ENCODE data around the gene PCDH1.

PCDH1 gene

DNA sequence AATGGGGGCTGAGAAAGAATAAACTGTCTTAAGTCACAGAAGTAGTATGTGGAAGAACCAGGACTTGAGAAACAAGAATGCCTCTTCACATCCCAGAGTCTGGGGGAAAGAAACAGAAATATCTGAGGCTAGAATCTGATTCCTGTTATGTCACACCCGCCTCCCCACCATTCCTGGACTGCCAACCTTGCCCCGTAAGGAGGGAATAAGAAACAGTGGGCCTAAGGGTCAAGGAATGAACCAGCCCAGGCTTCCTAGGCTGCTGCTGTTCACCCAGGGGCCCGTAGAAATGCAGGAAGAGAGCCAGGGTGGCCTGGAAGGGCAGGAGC, 4.3 kb downstream of the PCDH1 start:
- no peak for DNase-seq (ENCODE audit: low read depth)

DNA sequence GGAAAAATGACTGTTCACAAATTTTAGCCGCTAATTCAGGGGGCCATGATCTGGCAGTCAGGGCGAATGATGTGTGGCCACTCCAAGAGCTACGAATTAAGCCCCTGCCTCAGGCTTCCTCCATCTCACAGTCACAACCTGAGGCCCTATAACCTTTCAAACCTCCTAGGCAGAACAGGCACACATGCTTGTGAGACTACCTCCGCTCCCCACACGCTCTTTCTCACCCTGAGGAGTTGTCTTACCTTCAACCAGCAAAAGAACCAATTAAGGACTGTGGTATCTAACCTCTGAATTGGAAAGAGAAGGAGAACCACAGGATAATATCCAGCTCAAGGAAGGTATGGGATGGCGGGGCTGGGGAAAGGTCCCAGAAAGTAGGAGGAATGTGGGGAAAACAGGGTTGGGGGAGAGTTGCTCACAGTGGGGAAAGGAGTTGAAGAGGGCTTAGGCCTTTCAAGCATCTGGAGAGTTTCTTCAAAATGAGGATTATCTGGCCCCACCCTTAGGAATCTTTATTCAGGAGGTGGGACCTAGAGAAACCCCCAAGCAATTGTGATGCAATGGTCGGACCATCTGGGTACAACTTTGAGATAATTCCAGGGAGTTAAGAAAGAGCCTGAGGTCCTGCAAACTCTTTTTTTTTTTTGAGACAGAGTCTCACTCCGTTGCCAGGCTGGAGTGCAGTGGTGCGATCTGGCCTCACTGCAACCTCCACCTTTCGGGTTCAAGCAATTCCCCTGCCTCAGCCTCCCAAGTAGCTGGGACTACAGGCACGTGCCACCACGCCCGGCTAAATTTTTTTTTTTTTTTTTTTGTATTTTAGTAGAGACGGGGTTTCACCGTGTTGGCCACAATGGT, 5.5 kb downstream of the PCDH1 start:
- no peak for DNase-seq (ENCODE audit: low read depth)

DNA sequence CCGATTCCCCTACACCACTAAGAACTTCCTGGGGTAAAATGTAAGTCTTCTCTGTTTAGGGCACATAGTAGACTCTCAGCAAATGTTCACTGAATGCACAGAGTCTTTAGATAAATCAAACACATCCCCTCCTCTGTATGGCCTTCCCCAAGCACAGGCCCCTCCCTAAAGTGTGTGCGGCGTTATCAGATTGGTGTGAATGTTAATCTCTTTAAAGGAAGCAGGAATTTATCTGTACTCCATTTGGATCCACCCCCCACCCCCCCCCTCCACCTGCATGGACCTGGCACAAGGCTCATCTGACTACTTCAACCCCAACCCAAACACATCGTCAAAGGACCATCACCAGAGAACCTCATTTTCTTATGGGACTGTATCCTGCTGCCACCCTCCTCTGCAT, 6.3 kb downstream of the PCDH1 start:
- DNase-seq (ENCODE audit: low read depth), result no peak

DNA sequence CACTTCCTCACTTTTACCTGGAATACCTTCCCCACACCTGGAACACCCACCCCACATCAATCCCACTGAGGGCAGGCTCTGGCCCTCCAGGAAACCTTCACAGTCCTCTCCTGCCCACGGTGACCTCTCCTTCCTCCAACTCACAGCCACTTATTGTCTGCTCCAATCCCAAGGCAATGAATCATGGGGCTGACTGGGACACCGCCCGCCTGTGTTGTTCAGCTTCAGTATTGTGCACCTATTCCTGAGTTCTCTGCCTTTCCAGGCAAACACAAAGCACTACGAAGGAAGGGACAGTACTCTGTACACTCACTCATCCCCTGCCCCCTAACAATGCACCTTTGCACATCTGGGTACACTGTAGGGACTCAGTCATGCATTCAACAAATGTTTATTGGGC, 7.3 kb downstream of the PCDH1 start:
- DNase-seq (ENCODE audit: low read depth), result no peak

DNA sequence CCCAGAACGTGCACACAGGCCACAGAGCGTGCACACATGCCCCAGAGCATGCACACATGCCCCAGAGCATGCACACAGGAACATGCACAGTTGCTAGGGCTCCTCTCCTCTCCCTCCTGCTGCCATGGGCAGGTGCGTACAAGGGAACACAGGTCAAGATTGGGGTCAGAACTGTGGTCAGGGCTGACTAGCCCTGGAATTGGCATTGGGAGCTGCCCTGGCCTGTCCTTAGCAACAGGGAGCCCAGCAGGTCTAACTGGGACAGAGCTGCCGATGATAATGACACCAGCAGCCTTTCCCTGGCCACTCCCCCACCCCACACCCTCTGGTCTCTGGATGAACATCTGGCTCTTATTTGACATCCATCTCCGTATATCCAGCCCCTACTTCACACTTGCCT, 8.0 kb downstream of the PCDH1 start:
- DNase-seq (ENCODE audit: low read depth), result no peak

DNA sequence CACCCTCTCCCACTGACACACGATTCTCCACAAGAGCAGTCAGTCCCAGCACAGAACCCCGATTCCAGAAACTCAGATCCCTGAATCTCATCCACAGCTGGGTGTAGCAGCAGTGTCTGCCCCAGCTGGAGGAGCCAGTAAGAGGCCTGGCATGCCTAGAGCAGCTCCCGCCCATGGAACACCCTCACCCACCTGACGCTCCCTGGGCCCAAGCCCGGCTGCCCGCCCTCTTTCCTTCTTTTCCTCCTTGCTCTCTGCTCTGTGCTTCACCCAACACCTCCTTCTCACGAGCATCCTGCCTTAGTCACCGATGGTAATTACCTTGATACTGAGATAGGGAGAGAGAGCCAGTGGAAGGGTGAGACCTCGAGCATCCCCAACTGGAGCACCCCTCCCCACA, 8.7 kb downstream of the PCDH1 start:
- no peak for DNase-seq (ENCODE audit: low read depth)

DNA sequence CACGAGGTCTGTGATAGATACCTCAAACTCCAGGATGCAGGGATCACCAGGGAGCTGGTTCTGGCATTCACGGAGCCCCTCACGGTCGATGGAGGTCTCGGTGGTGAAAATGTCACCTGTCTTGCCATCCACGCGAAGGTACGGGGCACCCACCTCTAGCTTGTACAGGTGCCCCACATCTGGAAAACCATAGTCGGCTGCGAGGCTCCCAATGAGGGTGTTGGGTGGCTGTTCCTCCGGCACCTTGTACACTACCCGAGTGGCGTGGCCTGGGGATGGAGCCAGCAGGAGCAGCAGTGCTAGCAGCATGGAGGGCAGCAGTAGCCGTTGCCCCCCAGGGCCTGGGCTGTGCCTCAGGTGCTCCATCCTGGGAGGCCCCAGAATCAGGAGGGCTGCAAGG, 9.2 kb downstream of the PCDH1 start:
- no peak for DNase-seq (ENCODE audit: low read depth)

DNA sequence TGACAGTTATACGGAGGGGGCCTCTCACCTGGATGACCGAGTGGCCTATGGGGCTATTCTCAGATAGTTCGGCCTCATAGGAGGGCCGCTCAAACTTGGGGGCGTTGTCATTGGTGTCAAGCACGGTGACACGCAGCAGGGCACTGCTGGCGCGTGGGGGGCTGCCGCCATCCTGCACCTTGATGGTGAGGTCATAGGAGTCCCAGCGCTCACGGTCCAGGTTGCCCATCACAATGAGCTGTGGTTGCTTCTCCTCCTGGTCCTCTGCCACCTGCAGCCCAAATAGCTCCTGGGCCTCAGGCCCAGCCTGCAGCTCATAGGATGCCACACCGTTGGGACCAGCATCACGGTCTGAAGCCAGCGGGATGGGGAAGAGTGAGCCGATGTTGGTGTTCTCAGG, 9.7 kb downstream of the PCDH1 start:
- no peak for DNase-seq (ENCODE audit: low read depth)

DNA sequence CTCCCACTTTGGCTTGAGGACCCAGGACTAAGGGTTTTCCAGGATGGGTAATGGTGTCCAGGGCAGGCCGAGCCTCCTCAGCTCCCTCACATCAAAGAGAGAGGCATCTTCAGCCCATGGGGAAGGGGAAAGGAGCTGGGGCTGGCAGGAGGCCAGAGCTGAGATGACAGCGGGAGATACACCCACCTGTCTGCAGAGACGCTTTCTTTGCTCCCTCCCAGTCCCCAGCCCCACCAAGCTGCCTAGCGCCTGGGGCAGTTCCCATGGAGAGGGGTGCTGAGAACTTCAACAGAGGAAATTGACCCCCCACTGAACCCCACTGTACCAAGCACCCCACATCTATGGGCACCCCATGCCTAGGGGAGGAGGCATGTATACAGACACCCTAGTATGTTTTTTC, 10.6 kb downstream of the PCDH1 start:
- no peak for DNase-seq (ENCODE audit: low read depth)

DNA sequence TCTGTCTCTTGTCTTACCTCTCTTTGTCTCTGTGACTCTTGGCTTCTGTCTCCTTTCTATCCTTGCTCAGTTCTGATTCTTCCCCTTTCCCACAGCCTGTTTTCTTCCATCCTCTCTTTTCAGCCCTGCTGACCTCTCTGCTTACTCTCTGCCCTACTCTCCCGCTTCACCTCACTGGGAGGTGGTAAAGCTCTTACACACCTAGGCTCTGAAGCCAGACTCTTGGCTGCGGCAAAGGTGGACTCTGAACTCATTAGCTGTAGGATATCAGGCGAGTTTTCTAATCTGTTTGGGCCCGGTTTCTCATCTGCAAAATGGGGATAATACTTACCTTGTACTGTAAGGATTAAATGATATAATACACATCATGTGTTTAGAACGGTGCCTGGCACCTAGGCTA, 11.1 kb downstream of the PCDH1 start:
- DNase-seq (ENCODE audit: low read depth), result no peak

DNA sequence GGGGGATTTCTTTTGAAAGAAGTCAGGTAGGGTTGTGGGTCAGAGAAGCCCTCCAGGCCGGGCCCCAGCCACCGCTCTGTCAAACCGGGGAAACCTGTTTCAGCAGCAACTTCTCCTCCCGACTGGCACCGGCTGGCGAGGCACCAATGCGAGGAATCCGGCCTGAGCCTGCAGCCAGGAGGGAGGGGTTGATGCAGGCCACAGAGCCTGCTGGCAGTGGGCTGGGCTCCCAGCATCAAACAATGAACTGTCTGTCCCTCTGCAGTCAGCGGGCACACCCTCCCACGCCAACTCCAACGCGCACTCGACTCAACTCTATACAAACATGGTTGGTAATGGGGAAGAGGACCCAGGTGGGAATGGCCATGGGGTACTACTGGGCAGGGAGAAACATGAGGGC, 12.1 kb downstream of the PCDH1 start:
- DNase-seq (ENCODE audit: low read depth), result no peak

DNA sequence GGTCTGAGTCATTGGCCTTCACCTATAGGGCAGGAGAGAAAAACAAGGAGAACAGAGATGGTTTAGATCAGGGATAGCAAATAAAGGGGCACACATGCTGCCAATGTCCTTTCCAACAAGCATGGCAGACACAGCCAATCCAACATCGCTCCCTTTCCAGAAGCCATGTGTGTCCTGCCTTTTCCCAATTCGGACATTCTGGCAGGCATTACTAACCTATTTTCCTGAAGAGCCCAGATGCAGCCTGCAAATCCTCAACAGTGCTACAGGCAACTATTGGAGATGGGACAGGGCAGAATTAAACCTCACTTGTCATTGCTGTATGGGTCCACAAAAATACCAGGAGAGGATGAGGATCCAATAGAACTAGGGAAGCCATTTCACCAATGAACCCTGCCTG, 12.8 kb downstream of the PCDH1 start:
- DNase-seq (ENCODE audit: low read depth), result no peak

DNA sequence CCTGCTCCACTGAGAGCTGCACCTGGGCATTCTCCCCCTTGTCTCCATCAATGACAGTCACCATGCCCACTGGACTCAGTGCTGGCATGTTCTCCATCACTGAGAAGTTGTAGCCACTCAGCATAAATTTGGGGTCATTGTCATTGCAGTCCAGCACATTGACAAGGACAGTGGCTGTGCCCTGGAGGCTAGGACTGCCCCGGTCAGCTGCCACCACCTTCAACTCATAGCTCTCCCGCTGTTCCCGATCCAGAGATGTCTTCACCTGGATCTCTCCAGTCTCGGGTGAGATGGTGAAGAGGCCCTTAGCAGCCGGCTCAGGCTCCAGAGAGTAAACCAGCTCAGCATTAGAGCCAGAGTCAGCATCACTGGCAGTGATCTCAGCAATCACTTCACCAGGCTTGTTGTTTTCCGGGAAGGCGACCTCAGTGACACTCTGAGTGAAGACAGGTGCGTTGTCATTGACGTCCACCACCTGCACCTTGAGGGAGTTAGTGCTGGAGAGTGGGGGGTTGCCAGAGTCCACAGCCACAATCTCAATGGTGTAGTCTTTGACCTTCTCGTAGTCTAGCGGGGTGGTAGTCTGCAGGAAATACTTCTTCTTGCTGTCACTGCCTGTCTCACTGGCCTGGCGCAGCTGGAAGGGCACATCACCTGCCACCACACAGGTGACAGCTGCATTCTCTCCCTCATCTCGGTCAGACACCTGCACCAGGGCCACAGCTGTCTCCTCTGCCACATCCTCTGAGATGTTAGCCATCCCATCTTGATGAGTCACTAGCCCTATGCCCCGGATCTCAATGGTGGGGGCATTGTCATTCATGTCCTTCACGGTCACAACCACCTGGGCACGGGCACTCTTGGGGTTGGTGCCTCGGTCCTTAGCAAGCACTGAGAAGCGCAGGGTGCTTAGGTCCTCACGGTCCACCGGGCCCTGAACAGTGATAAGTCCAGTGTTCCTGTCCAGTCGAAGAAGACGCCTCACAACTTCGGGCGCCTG, 13.5 kb downstream of the PCDH1 start:
- DNase-seq (ENCODE audit: low read depth), result no peak

DNA sequence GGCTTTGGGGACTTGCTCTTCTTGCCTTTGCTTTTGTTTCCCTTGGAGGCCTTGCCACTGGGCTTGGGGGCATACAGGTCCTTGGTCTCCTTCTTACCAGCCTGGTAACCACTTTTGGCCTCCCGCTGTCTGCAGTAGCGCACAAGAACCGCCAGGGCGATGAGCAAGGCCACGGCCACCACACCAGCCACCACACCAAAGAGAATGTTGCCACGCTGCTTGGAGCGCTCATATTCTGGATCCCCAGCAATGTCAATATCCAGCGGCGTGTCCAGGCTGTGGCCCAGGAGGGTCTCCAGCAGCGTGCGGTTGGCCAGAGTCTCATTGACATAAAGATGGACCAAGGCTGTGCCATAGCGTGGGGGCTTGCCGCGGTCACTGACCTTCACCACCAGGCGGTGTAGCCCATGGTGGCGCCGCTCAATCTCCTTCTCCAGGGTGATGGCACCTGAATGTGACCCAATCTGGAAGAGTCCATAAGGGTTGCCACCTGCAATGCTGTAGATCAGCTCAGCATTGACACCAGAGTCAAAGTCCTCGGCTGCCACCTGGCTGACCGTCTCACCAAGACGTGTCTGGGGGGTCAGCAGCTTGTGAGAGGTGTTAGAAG, 14.5 kb downstream of the PCDH1 start:
- no peak for DNase-seq (ENCODE audit: low read depth)

DNA sequence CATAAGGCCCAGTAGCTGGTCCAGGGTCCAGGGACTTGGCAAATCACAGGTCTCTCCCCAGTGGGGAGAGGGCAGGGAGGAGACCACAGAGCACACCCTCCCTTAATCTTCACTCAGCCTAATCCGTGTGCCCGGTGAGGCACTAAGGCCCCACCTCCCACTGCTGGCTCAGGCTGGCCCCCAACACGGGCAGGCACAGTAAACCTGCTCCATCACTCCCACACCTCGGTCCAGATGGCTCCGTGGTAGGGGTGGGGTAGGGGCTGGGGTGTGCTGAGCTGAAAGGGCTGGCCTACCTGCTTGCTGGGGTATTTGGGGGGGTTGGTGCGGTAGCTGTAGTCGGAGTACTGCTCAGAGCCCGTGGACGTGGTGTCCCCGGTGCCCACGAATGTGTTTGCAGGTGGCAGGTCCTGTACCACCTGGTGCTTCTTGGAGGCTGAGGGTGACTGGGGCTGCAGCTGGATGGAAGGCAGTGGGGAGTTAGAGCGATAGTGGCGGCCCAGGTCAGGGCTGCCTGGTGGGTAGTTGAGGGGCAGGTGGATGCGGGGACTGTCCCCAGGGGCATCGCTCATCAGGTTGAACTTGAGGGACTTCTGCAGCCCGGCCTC, 15.2 kb downstream of the PCDH1 start:
- DNase-seq (ENCODE audit: low read depth), result no peak

DNA sequence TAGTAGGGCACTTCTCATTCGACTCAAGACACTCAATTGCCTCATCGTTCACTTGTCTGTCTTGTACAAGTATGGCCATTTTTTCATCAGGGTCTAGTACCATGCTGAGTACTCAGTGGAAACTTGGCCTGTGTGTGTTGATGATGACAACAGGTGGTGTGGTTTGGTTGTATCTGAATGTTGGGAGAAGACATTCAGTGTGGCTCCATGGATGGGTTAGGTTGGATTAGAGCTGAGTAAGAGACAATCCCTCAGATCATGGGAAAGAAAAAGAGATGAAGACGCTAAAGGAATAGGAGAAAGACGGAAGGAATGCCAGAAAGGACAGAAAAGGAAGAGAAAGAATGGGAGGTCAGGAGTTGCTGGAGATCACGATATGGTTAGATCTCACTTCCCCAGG, 17.0 kb downstream of the PCDH1 start:
- DNase-seq (ENCODE audit: low read depth), result no peak

DNA sequence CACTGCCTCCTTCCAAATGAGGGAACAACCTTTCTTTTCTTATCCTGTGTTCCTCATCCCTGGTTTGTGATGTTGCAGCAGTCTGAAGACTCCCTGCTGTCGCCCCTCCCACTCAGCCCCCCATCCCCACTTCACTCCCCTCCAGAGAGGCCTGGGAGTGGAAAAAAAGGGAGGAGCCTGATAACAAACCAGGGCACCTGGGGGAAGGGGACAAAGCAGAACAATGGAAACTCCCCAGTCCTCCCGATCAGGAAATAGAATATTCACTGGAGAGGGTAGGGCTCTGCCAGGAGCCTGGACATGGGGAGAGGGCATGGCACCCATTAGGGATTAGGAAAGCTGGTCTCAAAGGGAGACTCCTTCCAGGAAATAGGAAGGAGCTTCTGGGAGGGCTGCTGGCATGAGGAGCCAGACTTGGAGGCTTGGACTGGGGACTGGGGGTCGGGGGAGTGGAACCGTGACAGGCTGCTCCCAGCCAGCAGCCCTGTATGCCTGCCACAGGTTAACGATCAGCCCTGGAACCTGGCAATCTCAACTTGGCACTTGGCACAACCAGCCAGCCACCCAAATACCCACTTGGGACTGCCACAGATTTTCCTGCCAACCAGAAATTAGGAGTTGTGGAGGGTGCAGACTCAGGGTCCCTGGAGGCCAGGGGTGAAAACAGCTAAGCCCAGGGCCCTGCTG, 20.0 kb downstream of the PCDH1 start:
- DNase-seq (ENCODE audit: low read depth), result no peak

DNA sequence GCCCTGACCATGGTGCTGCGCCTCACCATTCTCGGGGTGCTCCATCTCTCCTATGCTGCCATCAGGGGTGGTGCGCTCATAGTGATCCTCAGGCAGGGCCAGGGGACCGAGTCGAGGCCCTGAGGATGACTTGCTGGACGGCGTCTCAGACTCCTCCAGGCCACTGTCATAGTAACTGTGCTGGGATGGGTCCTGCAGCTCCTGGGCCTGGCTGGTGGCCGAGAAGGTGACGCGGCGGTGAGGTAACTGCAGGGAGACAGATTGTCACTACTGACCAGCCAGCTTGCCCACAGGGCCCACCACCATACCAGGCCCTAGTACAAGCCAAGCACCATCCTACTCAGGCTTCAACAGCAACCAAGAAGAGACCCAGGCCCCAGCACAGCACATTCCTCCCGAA, 21.0 kb downstream of the PCDH1 start:
- DNase-seq (ENCODE audit: low read depth), result no peak

DNA sequence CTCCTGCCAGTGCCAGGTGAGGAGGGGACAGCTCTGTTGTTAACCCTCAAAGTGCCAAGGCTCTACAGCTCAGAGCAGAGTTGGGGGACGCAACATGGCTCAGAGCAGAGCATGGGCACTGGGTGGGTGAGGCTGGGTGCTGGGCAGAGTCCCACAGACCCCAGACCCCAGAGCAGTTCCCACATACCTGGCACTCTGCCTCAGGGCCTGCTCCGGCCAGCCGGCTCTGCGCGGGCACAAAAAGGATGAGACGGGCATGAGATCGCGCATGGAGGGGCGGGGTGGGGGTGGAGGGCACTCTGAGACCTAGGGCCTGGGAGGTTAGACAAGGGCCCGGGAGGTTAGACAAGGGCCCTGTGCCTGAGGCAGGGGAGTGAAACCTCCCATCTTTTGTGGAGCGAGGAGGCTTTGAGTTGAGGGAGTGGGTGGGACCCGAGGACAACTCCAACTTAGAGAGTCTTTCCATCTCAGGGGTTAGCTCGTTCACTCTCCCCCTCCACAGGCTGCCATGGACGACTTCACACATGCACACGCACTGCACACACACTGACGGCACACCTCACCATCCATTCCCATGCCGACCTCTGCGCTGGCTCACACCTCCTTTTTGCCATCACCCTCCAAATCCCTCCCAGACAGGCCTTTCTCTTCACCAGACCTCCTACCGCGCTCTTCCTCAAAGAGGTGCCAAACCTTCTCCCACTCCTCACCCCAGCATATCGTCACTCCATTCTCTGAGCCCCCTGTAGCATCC, 22.0 kb downstream of the PCDH1 start:
- no peak for DNase-seq (ENCODE audit: low read depth)

DNA sequence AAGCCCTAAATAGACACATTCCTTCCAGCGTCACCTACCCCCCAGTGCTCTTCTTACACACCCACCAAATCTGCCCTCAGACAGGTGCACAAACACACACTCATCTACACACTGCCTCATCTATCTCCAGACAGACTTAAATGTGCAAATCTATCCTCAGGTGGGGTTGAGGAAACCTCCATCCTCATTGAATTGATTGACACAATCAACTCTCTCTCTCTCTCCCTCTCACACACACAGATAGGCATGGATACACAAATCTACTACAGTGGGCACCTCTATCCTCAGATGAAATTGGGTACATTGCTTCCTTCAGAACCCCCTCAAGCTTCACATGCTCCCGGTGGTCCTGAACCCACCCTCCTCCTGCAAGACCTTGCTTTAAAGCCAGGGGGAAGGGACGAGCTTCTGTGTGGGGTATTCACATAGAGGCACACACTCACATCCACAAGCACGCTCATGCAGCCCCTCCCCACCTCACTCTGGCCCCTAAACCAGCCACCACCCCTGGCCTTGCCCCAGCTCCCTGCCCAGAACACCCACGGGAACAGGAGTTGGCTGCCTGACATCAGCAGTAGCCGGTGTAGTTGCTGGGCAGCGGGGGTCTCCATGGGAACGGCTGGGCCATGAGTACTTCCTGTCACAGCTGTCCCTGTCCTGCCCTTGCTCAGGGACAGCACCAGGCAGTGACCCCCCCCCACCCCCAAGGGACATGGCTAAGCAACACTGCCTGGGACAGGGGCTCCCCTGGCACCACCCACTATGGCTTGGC, 22.8 kb downstream of the PCDH1 start:
- no peak for DNase-seq (ENCODE audit: low read depth)

All from T-helper 22 cell (primary cell).